HCT116 (cell line): ENCODE measurements around the gene HOXD13.

Experiments
- CTCF ChIP-seq, 3 experiments: fragments of 200-600 bp in 1 of 3; sonication (generic) in 1 of 3; IDR thresholded peaks in 2 of 3; conservative IDR thresholded peaks in 1 of 3; 2 replicates each; pipeline ENCODE4 v1.5.1; 2012 to 2017; ENCODE audit warnings: low read depth in 2 of 3, low read length in 2 of 3, antibody characterized with exemption in 1 of 3, borderline replicate concordance in 1 of 3, control low read depth in 1 of 3, mild to moderate bottlenecking in 1 of 3, mixed read lengths in 1 of 3, mixed run types in 1 of 3, moderate library complexity in 1 of 3; ENCODE audit not compliant: insufficient read depth in 1 of 3
- FOSL1 ChIP-seq: IDR thresholded peaks from 2 replicates; pipeline ENCODE4 v1.6.1; 2012; ENCODE audit warnings: low read depth
- POLR2A ChIP-seq: IDR thresholded peaks from 2 replicates; pipeline ENCODE4 v1.7.0; 2011; ENCODE audit warnings: borderline replicate concordance; ENCODE audit not compliant: insufficient read depth, insufficient read length; ENCODE audit errors: extremely low read depth
- POLR2AphosphoS5 ChIP-seq: IDR thresholded peaks from 2 replicates; pipeline ENCODE4 v1.6.1; 2011; ENCODE audit warnings: mild to moderate bottlenecking, low read depth, low read length, moderate library complexity
- SIN3A ChIP-seq: IDR thresholded peaks from 2 replicates; pipeline ENCODE4 v1.6.1; 2012; ENCODE audit warnings: low read depth
- YY1 ChIP-seq: IDR thresholded peaks from 2 replicates; pipeline ENCODE4 v1.6.1; 2011; ENCODE audit warnings: low read length, low read depth, moderate library complexity, mild to moderate bottlenecking; ENCODE audit not compliant: insufficient replicate concordance; ENCODE audit errors: extremely low read depth
- ZBTB33 ChIP-seq: IDR thresholded peaks from 2 replicates; pipeline ENCODE4 v1.6.1; 2011; ENCODE audit warnings: mild to moderate bottlenecking, low read length, moderate library complexity; ENCODE audit not compliant: insufficient replicate concordance; ENCODE audit errors: extremely low read depth
- TF ChIP-seq, protein P1 (sequence below): IDR thresholded peaks from 2 replicates; pipeline ENCODE4 v1.6.1; 2012; ENCODE audit warnings: low read depth

DNA sequence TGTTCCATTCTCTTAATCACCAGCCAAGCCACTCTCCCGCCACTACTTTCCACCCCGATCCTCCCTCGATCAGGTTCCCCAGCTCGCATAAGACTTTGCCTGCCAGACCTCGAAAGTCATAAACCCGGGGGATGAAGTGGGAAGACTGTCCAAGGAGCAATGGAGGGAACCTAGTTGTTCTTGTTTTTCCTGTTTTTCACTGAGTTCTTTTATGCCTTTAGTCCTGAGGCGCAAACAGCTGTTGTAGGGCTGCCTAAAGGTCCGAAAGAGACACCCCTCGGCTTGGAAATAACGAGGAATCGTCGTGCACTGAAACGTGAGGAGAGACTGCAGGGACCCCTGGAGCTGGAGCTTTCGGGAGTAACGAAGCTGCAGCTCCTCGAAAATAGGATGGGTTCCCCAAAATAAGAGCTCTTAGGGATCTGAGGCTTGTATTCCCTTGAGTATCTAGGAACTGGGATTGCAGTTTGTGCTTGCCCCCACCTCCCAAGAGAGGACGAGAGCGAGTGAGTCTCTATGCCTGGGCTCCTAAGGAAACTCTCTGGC lies 5.4 kb downstream of the HOXD13 start:
- TF ChIP-seq CTCF (IDR thresholded peaks at IDR 0.05 in 2 of 3, conservative IDR thresholded peaks at IDR 0.05 in 1 of 3; ENCODE audit: borderline replicate concordance in 1 of 3, insufficient read depth in 1 of 3, low read depth in 2 of 3, low read length in 2 of 3): no peak
- no peak for TF ChIP-seq POLR2A
- TF ChIP-seq, protein P1, sequence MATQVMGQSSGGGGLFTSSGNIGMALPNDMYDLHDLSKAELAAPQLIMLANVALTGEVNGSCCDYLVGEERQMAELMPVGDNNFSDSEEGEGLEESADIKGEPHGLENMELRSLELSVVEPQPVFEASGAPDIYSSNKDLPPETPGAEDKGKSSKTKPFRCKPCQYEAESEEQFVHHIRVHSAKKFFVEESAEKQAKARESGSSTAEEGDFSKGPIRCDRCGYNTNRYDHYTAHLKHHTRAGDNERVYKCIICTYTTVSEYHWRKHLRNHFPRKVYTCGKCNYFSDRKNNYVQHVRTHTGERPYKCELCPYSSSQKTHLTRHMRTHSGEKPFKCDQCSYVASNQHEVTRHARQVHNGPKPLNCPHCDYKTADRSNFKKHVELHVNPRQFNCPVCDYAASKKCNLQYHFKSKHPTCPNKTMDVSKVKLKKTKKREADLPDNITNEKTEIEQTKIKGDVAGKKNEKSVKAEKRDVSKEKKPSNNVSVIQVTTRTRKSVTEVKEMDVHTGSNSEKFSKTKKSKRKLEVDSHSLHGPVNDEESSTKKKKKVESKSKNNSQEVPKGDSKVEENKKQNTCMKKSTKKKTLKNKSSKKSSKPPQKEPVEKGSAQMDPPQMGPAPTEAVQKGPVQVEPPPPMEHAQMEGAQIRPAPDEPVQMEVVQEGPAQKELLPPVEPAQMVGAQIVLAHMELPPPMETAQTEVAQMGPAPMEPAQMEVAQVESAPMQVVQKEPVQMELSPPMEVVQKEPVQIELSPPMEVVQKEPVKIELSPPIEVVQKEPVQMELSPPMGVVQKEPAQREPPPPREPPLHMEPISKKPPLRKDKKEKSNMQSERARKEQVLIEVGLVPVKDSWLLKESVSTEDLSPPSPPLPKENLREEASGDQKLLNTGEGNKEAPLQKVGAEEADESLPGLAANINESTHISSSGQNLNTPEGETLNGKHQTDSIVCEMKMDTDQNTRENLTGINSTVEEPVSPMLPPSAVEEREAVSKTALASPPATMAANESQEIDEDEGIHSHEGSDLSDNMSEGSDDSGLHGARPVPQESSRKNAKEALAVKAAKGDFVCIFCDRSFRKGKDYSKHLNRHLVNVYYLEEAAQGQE: no peak
- TF ChIP-seq POLR2AphosphoS5: no peak
- no peak for TF ChIP-seq YY1
- no peak for TF ChIP-seq SIN3A
- TF ChIP-seq FOSL1: no peak
- TF ChIP-seq ZBTB33: no peak
